ENCODE data around the gene MEX3D.

DNA sequence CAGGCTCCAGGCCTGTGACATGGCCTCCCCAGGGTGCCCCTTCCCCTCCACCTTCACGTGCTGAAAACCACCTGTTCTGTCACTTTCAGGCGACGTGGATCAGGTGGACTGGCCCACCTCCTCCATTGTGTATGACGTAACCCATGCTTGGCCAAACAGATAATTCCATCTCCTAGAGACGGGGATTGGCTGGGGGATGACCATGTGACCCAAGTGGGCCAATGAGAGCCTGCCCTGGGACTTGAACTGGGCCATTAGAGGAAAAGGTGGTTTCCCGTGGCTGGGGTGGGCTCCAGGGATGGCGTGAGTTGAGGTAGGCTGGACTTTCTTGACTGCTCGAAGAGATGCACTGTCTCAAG lies 51.8 kb downstream of the MEX3D start:
- TF ChIP-seq, protein P1, sequence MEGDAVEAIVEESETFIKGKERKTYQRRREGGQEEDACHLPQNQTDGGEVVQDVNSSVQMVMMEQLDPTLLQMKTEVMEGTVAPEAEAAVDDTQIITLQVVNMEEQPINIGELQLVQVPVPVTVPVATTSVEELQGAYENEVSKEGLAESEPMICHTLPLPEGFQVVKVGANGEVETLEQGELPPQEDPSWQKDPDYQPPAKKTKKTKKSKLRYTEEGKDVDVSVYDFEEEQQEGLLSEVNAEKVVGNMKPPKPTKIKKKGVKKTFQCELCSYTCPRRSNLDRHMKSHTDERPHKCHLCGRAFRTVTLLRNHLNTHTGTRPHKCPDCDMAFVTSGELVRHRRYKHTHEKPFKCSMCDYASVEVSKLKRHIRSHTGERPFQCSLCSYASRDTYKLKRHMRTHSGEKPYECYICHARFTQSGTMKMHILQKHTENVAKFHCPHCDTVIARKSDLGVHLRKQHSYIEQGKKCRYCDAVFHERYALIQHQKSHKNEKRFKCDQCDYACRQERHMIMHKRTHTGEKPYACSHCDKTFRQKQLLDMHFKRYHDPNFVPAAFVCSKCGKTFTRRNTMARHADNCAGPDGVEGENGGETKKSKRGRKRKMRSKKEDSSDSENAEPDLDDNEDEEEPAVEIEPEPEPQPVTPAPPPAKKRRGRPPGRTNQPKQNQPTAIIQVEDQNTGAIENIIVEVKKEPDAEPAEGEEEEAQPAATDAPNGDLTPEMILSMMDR (IDR thresholded peaks at IDR 0.05): no peak
- no peak for TF ChIP-seq POLR2A (IDR thresholded peaks at IDR 0.05)

Data from esophagus squamous epithelium (tissue), 4 donors.